HG03521 (cell line): ENCODE measurements around the gene HIVEP3.

Source experiments
- ATAC-seq: cut with Tn5 transposase; IDR thresholded peaks from one replicate; pipeline ENCODE4 v1.9.1; 2021; ENCODE audit warnings: mild to moderate bottlenecking, moderate library complexity; ENCODE audit not compliant: unreplicated experiment

The HIVEP3 gene

DNA sequence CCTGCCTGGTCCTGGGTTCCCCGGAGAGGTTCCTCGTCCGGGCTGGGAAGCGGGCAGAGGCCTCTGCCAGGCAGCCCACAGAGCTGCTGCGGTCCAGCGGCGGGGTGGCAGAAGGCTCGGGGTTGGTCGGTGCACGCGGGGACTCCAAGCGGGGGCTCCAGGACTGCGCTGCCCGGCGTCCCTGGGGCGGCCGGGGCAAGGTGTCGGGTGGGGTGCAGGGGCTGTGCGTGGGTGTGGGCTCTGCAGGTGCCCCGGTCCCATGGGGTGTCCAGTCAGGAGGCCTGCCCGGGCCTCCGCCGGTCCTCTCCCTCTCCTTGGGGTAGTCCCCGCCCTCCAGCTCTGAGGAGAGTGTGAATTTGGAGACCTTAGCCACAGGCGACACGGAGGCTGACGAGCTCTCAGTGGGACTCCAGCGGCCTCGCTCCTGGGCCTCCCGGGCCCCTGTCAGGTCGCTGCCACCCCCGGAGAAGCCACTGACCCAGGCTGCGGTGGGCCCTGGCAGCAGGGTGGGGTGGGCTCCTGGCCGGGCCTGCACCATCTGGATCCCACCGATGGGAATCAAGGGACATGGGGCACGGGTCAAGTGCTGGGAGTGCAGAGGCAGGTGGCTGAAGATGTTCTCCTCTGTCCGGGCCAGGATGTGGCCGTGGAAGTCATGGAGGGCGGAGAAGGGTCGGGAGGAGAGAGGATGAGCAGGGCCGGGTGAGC is 408.0 kb downstream of the HIVEP3 start:
- ATAC-seq, result no peak

- no peak for ATAC-seq
Measured at GRCh38 chr1:41509270-41509671, 409.5 kb downstream of the HIVEP3 start.

DNA sequence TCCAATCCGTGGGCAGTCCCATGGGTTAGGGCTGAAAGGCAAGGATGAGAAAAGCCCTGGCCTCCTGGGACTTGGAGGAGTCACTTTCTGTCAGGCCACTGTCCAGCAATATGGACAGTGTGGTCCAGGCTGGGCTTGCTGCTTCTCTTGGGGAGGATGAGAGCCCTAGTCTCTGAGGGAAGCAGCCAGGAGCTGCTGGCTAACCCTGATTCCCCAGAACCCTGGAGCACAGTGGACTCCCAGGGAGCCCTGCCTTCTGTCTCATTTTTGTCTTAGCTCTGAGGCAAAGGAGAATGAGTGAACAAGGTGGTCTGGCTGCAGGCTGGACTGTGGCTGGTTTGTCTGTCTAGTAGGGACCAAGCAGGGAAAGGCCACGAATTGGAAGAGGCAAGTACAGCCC is 410.4 kb downstream of the HIVEP3 start:
- no peak for ATAC-seq

- no peak for ATAC-seq
Measured at GRCh38 chr1:41507836-41508235, 410.9 kb downstream of the HIVEP3 start.

DNA sequence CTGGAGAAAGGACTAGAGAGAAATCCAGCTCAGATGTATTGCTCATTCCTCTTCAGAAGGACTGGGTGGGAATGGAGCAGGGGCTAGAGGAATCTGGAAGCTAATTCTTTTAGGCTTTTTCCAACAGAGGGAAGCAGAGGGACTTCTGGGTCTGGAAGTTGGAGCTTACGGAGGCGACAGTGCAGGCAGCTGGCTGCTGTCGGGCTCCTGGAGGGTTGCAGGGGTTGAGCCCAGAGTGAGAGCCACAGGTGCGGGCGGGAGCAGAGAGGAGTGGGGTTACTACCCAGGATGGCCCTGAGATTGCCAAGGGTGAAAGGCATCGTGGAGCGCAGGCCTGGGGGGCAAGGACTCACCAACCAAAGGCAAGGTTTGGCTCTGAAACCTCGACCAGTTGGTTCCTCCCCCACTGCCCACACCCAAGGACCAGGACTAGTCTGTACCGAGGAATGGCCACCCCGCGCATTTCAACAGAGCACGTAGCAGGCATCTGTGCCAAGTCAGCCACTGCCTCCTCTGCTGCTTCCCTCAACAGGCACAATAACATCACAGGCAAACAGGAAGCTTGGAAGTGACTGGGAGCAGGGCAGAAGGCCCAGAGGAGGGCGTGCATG is 411.5 kb downstream of the HIVEP3 start:
- no peak for ATAC-seq

- ATAC-seq, result no peak
Measured at GRCh38 chr1:41504114-41505035, 414.3 kb downstream of the HIVEP3 start.

DNA sequence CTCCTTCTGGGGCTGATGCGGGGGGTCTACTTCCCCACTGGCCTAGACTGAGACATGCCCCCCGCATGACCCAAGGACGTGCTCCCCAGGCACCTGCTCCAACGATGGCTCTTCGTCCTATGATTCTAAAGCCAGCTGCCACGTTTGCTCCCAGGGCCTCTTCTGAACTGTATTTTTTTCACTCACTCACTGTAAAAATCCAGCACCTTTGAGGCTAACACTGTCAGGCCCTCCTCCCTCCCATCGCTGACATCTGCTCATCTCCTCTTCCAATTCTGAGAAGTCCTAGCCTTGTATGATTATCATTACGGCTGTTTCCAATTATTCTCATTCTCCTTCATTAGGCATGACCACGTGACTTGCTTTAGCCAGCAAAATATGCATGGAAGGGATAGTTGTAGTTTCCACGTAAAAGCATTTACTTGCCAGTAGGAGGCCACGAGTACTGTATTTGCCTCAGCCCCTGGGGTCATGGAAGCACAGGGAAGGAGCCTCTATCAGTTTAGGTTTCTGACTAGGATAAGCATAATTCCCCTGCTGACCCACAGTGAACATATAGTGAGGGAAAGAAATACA is 415.1 kb downstream of the HIVEP3 start:
- ATAC-seq, result no peak

DNA sequence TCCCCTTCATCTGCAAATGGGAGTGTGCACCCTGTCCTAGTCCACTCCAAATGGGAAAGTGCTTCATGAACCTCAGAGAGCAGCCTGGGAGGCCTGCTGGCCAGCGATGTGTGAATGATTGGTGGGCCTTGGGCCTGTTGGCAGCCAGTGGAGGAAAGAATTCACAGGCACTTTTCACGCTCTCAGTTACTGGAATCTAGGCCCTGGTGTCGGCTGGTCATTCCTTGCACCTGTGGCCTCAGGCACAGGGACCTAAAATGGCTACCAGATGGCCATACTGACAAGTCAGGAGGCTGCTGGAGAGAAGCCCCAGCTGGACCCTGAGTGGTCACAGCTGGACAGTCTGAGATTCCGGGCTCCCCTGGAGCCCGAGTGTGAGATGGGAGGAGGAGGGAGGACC is 415.8 kb downstream of the HIVEP3 start:
- no peak for ATAC-seq

GRCh38 chr1:41501581-41501980 is 417.1 kb downstream of the HIVEP3 start:
- ATAC-seq, result no peak

DNA sequence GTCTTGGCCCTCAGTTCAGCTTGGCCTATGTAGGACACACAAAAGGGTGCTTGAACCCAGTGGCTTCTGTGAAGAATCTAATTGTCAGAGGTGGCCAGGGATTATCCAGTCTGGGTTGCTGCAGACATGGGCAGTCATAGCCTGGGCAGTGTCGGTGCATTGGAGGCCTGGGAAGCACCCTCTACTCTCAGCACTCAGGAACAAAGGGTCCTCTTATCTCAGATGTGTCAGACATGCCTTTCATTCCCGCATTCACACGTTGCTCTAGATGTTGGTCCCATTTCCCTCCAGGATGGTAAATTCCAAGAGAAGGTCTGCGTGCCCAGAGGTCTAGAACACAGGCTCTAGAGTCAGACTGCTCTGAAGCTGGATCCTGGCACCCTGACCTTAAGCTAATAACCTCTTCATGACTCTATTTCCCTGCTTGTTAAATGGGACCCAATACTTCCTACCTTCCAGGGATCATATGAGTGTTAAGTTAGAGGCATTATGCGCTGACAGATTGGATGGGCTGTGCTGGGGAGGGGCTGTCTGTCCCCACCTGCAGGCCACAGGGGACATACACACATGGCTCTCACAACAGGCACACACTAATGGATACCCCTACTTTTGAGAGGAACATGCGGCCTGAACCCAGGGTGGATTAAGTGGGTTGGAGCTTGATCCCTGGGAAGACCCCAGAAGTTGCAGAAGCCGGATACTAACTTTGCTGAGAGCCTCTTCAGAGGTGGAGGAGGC is 417.8 kb downstream of the HIVEP3 start:
- ATAC-seq, result no peak

DNA sequence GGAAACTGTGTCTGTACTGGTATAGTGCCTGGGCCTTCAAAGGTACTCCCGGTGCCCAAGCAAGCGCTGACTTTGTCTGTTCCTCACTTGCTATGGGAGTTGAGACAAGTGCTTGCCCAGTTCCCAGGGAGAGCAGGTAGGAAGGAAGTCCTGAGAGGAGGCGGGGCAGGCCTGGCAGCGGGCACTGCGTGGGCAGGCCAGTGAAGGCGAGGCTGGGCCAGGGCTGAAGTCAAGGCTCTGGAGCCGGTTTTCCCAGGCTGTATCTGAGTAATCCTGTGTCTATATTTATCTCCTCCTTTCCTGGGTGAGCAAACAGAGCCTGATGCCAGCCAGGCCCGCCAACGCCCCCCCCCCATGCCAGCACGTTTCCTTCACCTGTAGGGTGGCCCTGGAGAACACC is 418.3 kb downstream of the HIVEP3 start:
- no peak for ATAC-seq

DNA sequence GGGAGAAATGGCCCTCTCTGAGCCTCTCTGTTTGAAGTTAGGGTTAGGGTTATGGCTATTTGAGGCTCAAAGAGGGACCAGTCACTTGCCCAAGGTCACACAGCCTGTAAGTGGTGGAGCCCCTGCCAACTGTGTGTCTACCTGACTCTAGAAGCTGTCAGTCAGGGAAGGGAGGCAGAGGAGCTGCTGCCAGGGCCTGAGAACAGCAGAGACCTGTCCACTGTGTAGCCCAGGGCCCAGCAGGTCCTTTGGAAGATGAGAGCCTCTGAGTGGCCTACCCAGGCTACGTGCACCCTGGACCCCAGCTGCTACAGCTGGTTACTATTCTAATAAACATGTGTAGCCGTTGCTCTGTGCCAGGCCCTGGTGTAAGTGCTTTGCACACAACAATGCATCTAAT is 419.1 kb downstream of the HIVEP3 start:
- no peak for ATAC-seq

DNA sequence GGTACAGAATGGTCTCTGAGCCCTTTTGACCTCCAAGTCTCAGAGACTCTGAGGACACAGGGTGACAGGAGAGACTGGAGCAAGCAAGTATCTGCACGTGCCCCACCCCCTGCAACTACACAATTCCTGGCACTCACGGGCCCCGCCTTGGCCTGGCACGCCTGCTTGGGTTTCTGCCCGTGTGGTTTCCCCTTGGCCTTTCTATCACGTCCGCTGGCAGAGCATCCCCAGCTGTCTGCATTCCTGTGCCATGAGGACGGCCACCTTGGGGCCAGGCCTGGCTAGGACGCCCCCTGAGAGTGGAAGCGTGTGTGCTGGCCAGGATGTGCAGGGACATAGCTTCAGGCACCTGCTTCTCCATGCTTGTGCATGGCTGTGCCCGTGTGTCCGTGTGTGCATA is 419.9 kb downstream of the HIVEP3 start:
- no peak for ATAC-seq

DNA sequence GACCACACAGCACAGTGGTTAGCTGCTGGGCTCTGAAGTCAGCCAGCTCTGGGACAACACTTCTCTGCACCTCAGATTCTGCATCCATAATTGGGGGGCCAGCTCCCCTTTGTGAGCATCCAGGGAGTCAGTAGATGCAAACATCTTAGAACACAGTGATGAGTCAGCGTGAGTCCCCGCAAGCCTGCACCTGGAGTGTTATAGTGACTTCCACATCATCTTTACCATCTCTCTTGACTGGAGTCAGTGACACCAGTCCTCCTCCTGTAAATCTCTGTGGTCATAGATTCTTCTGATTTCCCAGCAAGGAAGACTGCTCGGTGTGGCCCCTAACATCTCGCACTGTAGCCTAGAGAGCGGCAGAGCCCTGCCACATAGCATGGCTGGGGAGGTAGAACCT is 420.3 kb downstream of the HIVEP3 start:
- ATAC-seq, result no peak

DNA sequence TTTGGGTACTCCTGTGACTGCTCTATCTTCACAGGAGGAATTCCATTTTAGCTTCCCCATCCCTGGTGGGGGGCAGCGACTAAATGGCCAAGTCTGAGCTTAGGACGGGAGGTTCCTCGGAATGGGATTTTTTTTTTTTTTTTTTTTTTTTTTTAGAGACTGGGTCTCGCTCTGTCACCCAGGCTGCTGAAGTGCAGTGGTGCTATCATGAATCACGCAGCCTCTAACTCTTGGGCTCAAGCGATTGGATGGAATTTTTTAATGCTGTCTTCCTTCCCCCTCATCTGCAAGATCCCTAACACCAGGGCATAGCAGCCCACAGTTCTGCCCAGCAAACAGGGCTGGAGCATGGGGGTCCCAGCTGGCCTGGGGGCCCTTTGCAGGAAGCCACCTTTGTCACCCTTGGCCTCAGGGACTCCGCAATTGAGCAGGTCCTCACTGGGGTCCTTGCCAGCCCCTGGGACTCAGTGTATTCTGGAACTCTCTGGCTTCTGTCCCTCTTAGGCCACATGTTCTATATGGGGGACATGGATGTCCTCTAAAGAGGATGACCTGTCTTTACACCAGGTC is 421.2 kb downstream of the HIVEP3 start:
- ATAC-seq, result no peak

DNA sequence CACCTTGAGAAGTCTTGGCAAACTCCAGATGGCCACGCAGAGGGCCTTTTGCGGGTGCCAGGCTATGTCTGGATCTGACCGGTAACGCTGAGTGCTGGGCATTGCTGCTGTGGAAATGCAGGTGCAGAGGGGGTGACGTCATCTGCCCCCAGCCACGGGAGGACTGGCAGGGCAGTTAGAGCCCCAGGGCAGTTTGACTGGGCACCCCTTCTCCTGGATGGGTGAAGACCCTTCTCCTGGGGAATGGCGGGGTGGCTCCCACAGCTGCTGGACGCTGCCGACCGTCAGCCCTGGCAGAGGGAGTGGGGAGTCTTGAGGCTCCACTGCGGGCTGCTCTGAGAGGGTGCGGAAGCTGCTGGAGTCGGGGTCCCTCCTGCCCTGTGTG is 421.7 kb downstream of the HIVEP3 start:
- ATAC-seq, result no peak

DNA sequence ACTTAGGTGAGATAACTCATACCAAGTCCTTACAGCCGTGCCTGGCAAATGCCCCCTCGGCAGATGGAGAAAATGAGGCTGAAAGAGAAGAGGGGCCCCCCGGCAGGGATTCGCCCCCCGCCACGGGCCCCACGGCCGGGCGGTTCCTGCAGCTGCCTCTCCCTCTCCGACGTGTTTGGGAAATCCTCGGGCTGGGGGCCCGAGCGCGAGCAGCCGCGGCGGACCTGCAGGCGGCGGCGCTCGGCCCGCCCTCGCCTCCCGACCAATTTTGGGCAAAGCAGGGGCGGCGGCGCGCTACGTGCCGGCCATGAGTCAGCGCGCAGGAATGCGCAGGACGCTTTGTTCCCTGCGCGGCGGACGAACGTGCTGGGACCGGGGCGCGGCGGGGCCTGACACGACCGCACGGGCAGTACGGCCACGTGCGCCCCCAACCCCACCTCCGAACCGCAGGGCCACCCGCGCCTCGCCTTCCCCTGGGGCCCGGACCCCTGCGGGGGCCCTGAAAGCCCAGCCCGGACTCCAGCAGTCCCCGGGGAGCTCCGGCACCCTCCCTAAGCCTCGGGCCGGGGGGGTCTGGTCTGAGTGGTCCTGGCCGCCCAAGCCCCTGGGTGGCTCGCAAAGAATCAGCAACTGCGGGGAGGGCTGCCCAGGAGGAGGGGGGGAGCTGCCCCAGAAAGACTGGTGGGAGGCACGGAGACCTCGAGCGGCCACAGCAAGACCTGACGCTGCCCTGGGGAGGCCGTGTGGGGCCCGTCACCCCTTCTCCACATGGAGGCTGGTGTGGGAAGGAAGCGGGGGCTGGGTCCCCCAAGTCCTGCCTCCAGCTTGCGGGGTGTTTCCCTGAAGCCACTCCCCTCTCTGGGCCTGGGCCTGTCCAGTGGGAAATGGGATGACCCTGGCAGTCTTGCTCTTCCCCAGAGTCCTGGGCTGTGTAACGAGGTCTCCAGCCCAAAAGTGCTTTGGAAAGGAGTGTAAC is 422.4 kb downstream of the HIVEP3 start:
- ATAC-seq, result no peak

DNA sequence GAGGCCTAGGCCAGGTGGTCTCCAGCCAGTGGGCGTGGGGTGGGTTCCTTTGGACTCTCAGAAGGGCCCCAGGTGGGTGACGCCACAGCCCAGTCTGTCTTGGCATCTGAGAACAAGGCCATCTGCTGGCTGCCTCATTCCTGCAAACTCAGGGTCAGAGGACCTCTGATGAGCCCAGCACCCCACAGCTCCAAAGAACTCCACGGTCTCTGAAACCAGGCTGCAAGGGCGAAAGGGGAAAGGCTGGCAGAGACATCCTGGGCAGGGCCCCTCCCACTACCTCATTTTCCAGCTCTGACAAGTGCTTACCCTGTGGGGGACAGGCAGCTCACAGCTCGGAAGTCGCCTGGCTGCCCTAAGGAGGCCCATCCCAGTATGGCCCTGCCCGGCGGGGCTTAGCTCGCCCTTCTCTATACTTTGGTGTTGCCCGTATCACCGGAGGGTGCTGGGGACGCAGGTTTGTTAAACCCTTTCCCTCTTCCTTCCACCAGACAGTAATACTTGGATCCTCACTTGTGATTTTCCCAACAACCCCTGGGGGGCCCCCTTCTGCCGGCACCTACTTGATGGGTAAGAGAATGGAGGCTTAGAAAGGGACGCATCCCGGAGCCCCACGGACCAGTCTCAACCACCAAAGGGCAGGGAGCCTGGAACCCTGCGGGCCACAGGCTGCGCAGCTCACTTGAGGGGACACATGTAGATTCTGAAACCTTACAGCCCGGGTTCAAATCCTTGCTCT is 423.3 kb downstream of the HIVEP3 start:
- no peak for ATAC-seq
